Midbrain (tissue), 1 donor: ENCODE measurements around the gene CRK.
A peak's percentile ranks its signal among the peaks of the same experiment; 100 is the strongest.
"Not testable (repeated sequence)": the region's sequence is repeated elsewhere in the genome, so short reads cannot be mapped to it uniquely, and the experiment has no call there.

Experiments
- DNase-seq: peaks from one replicate; lab custom pipeline; 2025; lab: John Stamatoyannopoulos, UW

Gene CRK

DNA sequence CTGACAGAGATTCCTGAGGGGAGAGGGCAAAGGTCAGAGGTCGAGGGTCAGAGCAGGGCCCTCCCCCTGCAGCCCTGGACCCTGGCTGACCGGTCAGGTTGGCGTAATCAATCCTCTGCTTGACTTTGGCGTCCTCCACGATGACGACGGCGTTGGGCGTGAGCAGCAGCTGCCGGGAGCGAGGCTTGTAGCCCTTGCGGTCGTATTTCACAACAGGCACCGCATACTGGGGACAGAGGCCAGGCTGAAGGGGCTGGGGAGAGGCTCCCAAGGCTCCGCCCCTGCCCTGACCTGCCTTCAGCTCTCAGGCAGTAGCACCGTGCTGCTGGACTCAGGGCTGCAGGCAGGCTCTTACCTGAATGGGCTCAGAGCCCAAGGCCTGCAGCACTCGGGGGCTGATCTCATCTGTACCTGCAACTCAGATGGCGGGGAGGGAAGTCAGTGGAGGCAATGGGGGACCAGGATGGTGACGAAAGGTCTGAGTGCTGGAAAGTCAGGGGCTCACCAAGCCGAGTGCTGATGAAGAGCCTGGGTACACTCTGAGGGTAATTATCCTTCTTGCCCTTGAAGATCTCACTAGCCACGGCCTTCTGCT is 12.0 kb upstream of the CRK start:
- DNase-seq = no peak

- no peak for DNase-seq
Observed at GRCh38 chr17:1467258-1467657, 11.2 kb upstream of the CRK start.

GRCh38 chr17:1464186-1464585 is 8.2 kb upstream of the CRK start:
- DNase-seq = no peak

GRCh38 chr17:1462164-1463112 is 6.4 kb upstream of the CRK start:
- no peak for DNase-seq

DNA sequence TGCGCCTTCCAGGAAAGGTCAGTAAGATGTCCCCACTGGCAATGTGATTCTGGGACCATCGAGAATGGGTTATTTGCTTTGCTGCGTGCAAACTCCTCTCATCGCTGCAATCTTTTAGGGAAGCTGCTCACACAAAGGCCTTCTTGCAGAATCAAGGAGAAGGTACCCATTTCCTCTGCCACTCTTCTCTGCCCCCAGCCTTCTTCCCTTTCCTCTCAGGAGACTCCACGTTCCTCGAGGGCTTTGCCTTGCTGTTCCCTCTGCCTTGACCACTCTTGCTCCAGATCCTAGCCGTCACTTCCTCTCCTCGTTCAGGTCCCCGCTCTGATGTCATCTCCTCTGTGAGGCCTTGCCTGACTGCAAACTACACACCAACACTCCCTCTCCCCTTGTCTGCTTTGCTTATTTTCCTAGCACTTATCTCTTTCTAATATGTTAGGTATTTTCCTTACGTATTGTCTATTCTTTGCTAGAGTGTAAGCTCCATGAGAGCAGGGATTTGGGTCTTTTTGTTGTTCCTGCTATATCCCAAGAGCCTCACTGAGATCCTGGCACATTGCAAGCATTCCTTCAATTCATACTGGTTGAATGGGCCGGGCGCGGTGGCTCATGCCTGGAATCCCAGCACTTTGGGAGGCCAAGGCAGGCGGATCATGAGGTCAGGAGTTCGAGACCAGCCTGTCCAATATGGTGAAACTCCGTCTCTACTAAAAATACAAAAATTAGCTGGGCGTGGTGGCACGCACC is 5.3 kb upstream of the CRK start:
- DNase-seq = no peak

DNA sequence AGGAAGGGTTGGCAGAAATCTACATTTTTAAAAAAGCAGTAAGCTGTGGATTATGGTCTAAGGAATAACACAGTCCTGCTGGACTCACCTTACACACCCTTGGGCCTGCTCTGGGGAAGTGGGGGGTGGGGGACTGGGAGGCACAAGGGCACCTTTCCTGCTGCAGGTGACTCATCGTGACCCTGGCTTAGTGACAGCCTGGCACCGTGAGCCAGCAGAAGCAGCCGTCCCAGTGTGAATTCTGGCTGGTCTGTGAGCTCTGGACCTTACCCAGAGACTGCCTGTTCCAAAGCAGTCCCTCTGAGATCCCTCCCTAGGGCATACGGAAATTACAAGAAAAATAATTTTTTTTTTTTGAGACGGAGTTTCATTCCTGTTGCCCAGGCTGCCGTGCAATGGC is 4.2 kb upstream of the CRK start:
- no peak for DNase-seq

- DNase-seq = peak; percentile 24
Observed at GRCh38 chr17:1455291-1455796, 688 bp downstream of the CRK start.

DNA sequence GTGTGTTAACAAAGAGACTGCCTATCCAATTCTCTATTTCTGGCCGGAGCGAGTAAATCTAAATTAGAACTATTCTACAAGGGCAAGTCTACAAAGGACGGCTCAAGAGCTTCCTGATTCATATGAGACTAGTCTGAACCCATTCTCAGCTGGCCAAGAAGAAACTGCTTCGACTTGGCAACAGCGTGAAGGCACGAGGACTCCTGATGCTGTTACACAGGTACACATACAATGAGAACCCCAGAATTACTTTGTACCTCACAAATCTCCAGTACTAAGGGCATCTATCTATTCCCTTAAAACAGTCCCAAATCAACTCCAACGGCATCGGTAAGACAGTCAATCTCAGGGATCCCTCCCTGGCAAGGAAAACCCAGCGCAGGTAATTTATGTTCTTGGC is 1.5 kb downstream of the CRK start:
- DNase-seq = no peak

GRCh38 chr17:1453694-1454093 is 2.3 kb downstream of the CRK start:
- not testable (repeated sequence) for DNase-seq

DNA sequence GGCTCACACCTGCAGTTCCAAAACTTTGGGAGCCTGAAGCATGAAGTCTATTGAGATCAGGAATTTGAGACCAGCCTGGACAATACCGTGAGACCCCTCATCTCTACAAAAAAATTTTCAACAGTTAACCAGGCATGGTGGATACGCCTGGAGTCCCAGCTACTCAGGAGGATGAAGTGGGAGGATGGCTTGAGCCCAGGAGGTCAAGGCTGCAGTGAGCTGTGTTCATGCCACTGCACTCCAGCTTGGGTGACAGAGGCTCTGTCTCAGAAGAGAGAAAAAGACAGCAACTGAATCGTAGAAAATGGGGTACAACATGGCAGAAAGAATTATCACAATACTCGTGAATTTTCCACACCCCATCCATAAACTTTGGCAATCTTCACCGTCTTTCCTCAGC is 3.2 kb downstream of the CRK start:
- DNase-seq = no peak

GRCh38 chr17:1450261-1450660 is 5.8 kb downstream of the CRK start:
- DNase-seq = not testable (repeated sequence)

- no peak for DNase-seq
Observed at GRCh38 chr17:1449412-1449967, 6.5 kb downstream of the CRK start.

DNA sequence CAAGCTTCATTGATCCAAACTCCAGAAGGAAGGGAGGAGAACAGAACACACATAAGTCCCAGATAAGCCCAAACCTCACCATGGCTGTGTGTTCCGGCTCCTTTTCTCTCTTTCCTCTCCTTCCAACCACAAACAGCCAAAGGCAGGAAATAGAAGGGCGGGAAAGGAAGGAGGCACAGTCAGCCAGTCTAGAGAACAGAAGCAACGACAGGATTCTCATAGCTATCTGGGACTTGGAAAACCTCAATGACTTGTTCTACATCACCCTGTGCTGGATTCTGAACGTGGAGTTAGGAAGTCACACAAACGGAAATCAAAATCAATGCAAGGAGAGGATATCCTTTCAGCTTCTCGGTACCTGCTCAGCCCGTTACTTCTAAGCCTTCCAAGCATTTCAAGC is 9.0 kb downstream of the CRK start:
- no peak for DNase-seq

- no peak for DNase-seq
Observed at GRCh38 chr17:1446201-1446600, 9.8 kb downstream of the CRK start.

DNA sequence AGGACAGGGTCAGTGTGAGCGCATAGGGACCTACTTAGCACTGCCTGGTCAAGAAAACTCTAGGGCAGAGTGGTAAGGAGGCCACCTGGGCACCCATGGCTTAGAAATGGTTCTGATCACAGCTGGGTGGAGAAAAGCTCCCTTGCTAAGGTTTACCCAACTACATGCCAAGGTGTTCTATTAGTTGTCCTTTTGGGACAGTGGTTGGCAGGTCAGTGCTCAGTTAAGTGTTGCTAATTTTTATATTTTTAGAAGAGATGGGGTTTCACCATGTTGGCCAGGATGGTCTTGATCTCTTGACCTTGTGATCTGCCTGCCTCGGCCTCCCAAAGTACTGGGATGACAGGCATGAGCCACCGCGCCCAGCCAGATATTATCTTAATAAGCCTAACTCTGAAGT is 10.3 kb downstream of the CRK start:
- not testable (repeated sequence) for DNase-seq

DNA sequence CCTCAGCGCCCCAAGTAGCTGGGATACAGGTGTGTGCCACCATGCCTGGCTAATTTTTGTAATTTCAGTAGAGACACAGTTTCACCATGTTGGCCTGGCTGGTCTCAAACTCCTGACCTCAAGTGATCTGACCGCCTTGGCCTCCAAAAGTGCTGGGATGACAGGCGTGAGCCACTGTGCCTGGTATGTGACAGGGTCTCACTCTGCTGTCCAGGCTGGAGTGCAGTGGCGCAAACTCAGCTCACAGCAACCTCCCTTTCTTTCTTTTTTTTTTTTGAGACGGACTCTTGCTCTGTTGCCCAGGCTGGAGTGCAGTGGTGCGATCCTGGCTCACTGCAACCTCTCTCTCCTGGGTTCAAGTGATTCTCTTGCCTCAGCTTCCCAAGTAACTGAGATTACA is 13.3 kb downstream of the CRK start:
- DNase-seq = not testable (repeated sequence)

GRCh38 chr17:1442187-1442586 is 13.8 kb downstream of the CRK start:
- no peak for DNase-seq

GRCh38 chr17:1440921-1441320 is 15.1 kb downstream of the CRK start:
- no peak for DNase-seq

DNA sequence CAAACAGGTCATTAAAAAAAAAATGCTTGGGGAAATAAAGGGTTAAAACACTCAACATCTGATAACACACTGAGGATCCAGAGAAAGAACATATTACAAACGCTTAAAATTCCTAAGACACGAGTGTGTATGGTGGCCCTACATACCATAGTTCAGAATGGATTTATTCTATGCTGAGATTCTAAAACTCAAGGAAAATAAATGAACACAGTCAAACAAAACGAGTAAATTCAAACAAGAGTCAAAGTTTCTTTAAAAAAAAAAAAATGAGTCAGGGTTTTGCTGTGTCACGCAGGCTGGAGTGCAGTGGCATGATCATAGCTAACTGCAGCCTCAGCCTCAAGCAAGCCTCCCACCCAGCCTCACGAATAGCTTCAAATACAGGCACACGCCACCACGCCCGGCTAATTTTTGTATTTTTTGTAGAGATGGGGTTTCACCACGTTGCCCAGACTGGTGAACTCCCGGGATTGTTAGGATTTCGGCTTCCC is 17.4 kb downstream of the CRK start:
- no peak for DNase-seq

GRCh38 chr17:1435326-1435725 is 20.7 kb downstream of the CRK start:
- no peak for DNase-seq

- no peak for DNase-seq
Observed at GRCh38 chr17:1434150-1434549, 21.9 kb downstream of the CRK start.

DNA sequence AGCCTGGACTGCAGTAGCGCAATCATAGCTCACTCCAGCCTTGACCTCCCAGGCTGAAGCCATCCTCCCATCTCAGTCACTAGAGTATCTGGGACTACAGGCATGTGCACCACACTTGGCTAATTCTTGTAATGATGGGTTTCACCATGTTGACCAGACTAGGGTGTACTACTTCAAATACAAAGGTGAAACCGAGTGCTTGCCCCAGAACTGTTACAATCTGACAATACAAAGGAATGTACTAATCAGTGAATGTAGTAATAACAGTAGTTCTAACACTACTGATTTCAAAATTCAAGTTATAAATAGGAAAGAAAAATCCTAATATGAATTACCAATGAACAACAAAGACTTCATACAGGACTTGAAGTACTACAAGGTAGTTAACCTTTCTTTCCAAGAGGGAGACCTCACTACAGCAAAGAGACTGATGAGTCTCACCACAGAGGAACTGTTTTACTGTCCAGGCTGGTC is 24.4 kb downstream of the CRK start:
- DNase-seq = no peak
